ENCODE data around the gene ZNF594. TPM values are rescaled to one million over a fixed set of nuclear protein-coding genes. Genes with fewer than 3 reads are reported as not detected.

The ZNF594 gene
- total and polyA plus RNA-seq, 2 donors (not counting 3 experiments of a cell fraction or from before 2014, with no cell fraction given) = 1.2 to 5.8 TPM

DNA sequence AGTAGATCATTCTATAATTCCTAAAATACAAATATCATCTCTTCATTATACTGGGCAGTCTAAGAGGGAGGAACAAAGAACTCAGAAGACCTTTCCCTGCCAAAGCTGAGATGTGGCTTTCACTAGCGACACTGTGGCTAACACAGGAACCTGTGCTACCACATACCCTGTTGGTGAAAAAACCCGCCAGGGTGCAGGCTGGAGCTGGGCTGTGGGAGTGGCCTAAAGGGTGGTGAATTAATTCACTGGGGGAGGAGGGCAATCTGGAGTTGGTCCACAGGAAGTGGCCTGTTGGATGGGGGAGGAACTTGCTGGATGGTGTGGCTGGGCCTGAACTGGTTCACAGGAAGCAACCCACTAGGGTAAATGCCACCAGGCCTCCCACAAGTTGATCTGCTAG is 7.4 kb downstream of the ZNF594 start:
- Histone ChIP-seq H3K36me3 (ENCODE audit: control insufficient read depth in 2 of 2, extremely low read depth in 1 of 2, insufficient read depth in 2 of 2, low read length in 2 of 2) (no peaks in the 10 kb centered on the region), H3K4me3 (replicated peaks in 1 of 3; ENCODE audit: insufficient read depth in 1 of 3, low read depth in 1 of 3, low read length in 3 of 3) (no peak overlapping the region), H3K9me3 (replicated peaks; ENCODE audit: control insufficient read depth, insufficient read depth, low read length) (peaks cover 31% of the 10 kb centered on the region), H2AFZ (ENCODE audit: low read depth, low read length) (no peak overlapping the region), H3K27ac (ENCODE audit: insufficient read depth, low read depth, low read length) (no peak overlapping the region), H3K79me2 (ENCODE audit: control insufficient read depth, insufficient read depth, low read length) (no peaks in the 10 kb centered on the region), H3K9me1 (replicated peaks; ENCODE audit: control insufficient read depth, extremely low read depth, insufficient read depth, low read length) (no peaks in the 10 kb centered on the region), H3K27me3 (ENCODE audit: control insufficient read depth in 2 of 2, insufficient read depth in 2 of 2, low read length in 2 of 2) (no peaks in the 10 kb centered on the region), H4K20me1 (replicated peaks; ENCODE audit: control insufficient read depth, extremely low read depth, insufficient read depth, low read length) (no peaks in the 10 kb centered on the region), H3K4me1 (ENCODE audit: control insufficient read depth, extremely low read depth, insufficient read depth, low read length) (no peaks in the 10 kb centered on the region), H3K9ac (replicated peaks; ENCODE audit: extremely low read depth, insufficient read depth, low read length) (no peak overlapping the region), H3K4me2 (ENCODE audit: insufficient read depth, low read length) (no peak overlapping the region)
- TF ChIP-seq, protein P1, sequence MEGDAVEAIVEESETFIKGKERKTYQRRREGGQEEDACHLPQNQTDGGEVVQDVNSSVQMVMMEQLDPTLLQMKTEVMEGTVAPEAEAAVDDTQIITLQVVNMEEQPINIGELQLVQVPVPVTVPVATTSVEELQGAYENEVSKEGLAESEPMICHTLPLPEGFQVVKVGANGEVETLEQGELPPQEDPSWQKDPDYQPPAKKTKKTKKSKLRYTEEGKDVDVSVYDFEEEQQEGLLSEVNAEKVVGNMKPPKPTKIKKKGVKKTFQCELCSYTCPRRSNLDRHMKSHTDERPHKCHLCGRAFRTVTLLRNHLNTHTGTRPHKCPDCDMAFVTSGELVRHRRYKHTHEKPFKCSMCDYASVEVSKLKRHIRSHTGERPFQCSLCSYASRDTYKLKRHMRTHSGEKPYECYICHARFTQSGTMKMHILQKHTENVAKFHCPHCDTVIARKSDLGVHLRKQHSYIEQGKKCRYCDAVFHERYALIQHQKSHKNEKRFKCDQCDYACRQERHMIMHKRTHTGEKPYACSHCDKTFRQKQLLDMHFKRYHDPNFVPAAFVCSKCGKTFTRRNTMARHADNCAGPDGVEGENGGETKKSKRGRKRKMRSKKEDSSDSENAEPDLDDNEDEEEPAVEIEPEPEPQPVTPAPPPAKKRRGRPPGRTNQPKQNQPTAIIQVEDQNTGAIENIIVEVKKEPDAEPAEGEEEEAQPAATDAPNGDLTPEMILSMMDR (IDR thresholded peaks at IDR 0.05; ENCODE audit: extremely low read depth in 1 of 2, insufficient read depth in 1 of 2, low read depth in 1 of 2, low read length in 2 of 2) = no peak
- TF ChIP-seq, protein P2, sequence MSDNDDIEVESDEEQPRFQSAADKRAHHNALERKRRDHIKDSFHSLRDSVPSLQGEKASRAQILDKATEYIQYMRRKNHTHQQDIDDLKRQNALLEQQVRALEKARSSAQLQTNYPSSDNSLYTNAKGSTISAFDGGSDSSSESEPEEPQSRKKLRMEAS (IDR thresholded peaks at IDR 0.05; ENCODE audit: insufficient read depth, insufficient read length) = no peak
- TF ChIP-seq FOS (IDR thresholded peaks at IDR 0.05; ENCODE audit: borderline replicate concordance, insufficient read depth, low read length) (no peak), MYC (IDR thresholded peaks at IDR 0.05; ENCODE audit: low read depth, low read length) (no peak), GATA2 (IDR thresholded peaks at IDR 0.05; ENCODE audit: insufficient read depth, insufficient read length, low read depth, low read length) (no peak), JUN (IDR thresholded peaks at IDR 0.05; ENCODE audit: borderline replicate concordance, insufficient read depth, insufficient read length, low read depth) (no peak), EZH2 (IDR thresholded peaks at IDR 0.05; ENCODE audit: borderline replicate concordance, low read depth, low read length, severe bottlenecking) (no peak), POLR2A (IDR thresholded peaks at IDR 0.05; ENCODE audit: low read depth, low read length) (no peak), POLR2AphosphoS5 (IDR thresholded peaks at IDR 0.05; ENCODE audit: insufficient read depth, low read depth, low read length) (no peak)
- DNase-seq (ENCODE audit: low read depth, low spot score) (no peak), FAIRE-seq (no peak)
- BruUV-seq (replicated peaks) = no TSS peak
- POLR2A ChIA-PET = no interaction called here
- intact Hi-C loops (cut with micrococcal nuclease) = no loop called here
- dilution Hi-C loops (cut with MboI; ENCODE audit: extremely low pct_ligation_motif_present, low sequenced_read_pairs) = no loop called here
- CTCF ChIA-PET = no interaction called here

Measured in endothelial cell of umbilical vein (primary cell).